K562 (cell line): Measurements from ENCODE around the gene RER1. TPM values are rescaled to one million over a fixed set of nuclear protein-coding genes. Genes with fewer than 3 reads are reported as not detected.
A peak's percentile ranks its signal among the peaks of the same experiment; 100 is the strongest.

Experiments used
- BRD4 ChIP-seq: fragments of 200-600 bp; sonication (generic); IDR thresholded peaks from 2 replicates; pipeline ENCODE4 v1.6.1; 2017; ENCODE audit warnings: inconsistent platforms
- BRD9 ChIP-seq: fragments of 450-650 bp; IDR thresholded peaks from 2 replicates; pipeline ENCODE4 v1.6.1; 2018; ENCODE audit warnings: low read depth; ENCODE audit not compliant: partially characterized antibody
- CCNT2 ChIP-seq: IDR thresholded peaks from 2 replicates; pipeline ENCODE4 v1.6.1; 2011; ENCODE audit warnings: borderline replicate concordance, low read depth, mild to moderate bottlenecking, moderate library complexity, mixed read lengths, low read length; ENCODE audit not compliant: insufficient read length; ENCODE audit errors: extremely low read depth
- ILK ChIP-seq: fragments of 450-650 bp; IDR thresholded peaks from 2 replicates; pipeline ENCODE4 v1.6.1; 2016; ENCODE audit warnings: missing genetic modification characterization, low read depth, mild to moderate bottlenecking, missing compliant biosample characterization, moderate library complexity, borderline replicate concordance
- NRF1 ChIP-seq, 2 experiments: fragments of 450-650 bp; IDR thresholded peaks in 1 of 2; conservative IDR thresholded peaks in 1 of 2; 2 replicates each; pipeline ENCODE4 v1.6.1; 2014; ENCODE audit warnings: mild to moderate bottlenecking in 2 of 2
- SIN3A ChIP-seq, 2 experiments: fragments of 150-350 bp in 1 of 2; IDR thresholded peaks; 2 replicates each; pipeline ENCODE4 v1.6.1; 2011 to 2016; ENCODE audit warnings: borderline replicate concordance in 2 of 2, low read depth in 2 of 2, low read length in 2 of 2, mild to moderate bottlenecking in 2 of 2, moderate library complexity in 2 of 2; ENCODE audit not compliant: control insufficient read depth in 1 of 2
- ZEB2 ChIP-seq: fragments of 450-650 bp; IDR thresholded peaks from 2 replicates; pipeline ENCODE4 v1.6.1; 2016
- ZNF77 ChIP-seq: fragments of 250-450 bp; sonication (Bioruptor Pico); IDR thresholded peaks from 2 replicates; pipeline ENCODE4 v1.5.0; 2020
- polyA plus RNA-seq, 8 experiments: library from polyadenylated mRNA; depleted of rRNA in 4 of 8; stranded (reverse) in 5 of 8; unstranded in 3 of 8; fragments of >200 nt; fragmentation: Nextera tagmentation in 2 of 8; fragmentation: Illumina TruSeq in 1 of 8; extraction: Ambion mirVana in 2 of 8; extraction: Trizol in 1 of 8; gene quantifications; 2 replicates each; pipeline versions ENCODE4 v1.2.1 to v1.2.3, GENCODE V29; 2011 to 2014; ENCODE audit warnings: inconsistent platforms in 1 of 8, missing spikeins in 1 of 8
- total RNA-seq, 7 experiments: library from RNA; depleted of rRNA in 6 of 7; stranded (reverse); fragments of >200 nt in 6 of 7; fragmentation: Illumina TruSeq in 2 of 7; extraction: Trizol in 2 of 7; gene quantifications; 2 replicates each; pipeline versions ENCODE4 v1.2.1 to v1.2.3, GENCODE V29; 2011 to 2021; ENCODE audit warnings: low replicate concordance in 1 of 7
- TF ChIP-seq, protein P1 (sequence below): fragments of 250-450 bp; sonication (Bioruptor Pico); IDR thresholded peaks from 2 replicates; pipeline ENCODE4 v1.8.0; 2022; ENCODE audit warnings: inconsistent platforms, mild to moderate bottlenecking, moderate library complexity, borderline replicate concordance
- TF ChIP-seq, protein P2 (sequence below): sonication (generic); formaldehyde crosslinking; IDR thresholded peaks from 2 replicates; pipeline ENCODE4 v1.8.0; 2022; ENCODE audit warnings: missing genetic modification reagents, mild to moderate bottlenecking, moderate library complexity, borderline replicate concordance
- TF ChIP-seq, protein P3 (sequence below), 2 experiments: fragments of 450-650 bp; formaldehyde crosslinking in 1 of 2; IDR thresholded peaks; 2 replicates each; pipeline versions ENCODE4 v1.4.0 to v1.6.1; 2014 to 2020; ENCODE audit warnings: mild to moderate bottlenecking in 2 of 2, borderline replicate concordance in 1 of 2, low read depth in 1 of 2
- TF ChIP-seq, protein P4 (sequence below): fragments of 250-450 bp; sonication (Bioruptor Pico); IDR thresholded peaks from 2 replicates; pipeline ENCODE4 v1.8.0; 2021; ENCODE audit warnings: borderline replicate concordance, mild to moderate bottlenecking, moderate library complexity; ENCODE audit not compliant: poor library complexity, severe bottlenecking

RER1 gene
- total and polyA plus RNA-seq, 9 of the 15 experiments (the other 6 are each of a cell fraction or from before 2014, with no cell fraction given), result 19.6 to 354 (median 183) TPM

DNA sequence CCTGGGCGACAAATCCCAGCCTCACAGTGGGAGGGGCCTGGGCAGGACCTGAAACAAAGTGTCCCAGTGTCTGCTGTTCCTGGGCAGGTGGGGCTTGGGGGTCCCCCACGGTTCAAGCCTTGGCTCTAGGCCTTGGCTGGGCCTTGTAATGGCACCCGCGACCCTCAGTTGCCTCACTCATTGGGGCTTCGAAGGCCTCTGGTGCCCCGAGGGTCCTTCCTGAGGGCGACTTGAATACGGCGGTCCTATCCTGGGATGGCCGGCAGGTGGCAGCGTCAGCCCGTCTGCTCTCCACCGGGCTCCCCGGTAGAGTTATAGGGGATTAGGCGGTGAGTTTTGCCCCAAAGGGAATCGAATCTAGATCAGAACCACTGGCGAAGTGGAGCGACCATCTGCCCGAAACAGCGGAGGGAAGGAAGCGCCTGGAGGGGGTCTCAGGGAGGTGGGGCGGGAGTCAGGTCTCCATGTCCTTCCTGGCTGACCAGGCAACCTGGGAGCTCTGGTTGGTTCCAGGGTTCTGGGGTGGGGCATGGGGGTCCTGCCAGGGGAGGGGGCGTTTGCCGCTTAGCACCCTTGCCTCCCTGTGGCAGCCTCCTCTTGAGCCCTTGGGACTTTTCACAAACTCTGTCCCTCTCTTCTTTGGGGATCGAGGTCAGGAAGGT lies 22.8 kb downstream of the RER1 start (continued):
- TF ChIP-seq SIN3A (IDR thresholded peaks at IDR 0.05; ENCODE audit: borderline replicate concordance in 2 of 2, control insufficient read depth in 1 of 2, low read depth in 2 of 2, low read length in 2 of 2) (no peak), BRD4 (no peak), CCNT2 (no peak), ILK (no peak), ZNF77 (CRISPR knock-in tag) (no peak), ZEB2 (no peak), NRF1 (conservative IDR thresholded peaks at IDR 0.05 in 1 of 2, IDR thresholded peaks at IDR 0.05 in 1 of 2) (0 out of 4 replicates have a peak, but pooled peaks of 1 of the 2 experiments have one; percentile 11), BRD9 (no peak)
- TF ChIP-seq, protein P1, sequence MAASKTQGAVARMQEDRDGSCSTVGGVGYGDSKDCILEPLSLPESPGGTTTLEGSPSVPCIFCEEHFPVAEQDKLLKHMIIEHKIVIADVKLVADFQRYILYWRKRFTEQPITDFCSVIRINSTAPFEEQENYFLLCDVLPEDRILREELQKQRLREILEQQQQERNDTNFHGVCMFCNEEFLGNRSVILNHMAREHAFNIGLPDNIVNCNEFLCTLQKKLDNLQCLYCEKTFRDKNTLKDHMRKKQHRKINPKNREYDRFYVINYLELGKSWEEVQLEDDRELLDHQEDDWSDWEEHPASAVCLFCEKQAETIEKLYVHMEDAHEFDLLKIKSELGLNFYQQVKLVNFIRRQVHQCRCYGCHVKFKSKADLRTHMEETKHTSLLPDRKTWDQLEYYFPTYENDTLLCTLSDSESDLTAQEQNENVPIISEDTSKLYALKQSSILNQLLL (CRISPR knock-in tag), result no peak
- TF ChIP-seq, protein P2, sequence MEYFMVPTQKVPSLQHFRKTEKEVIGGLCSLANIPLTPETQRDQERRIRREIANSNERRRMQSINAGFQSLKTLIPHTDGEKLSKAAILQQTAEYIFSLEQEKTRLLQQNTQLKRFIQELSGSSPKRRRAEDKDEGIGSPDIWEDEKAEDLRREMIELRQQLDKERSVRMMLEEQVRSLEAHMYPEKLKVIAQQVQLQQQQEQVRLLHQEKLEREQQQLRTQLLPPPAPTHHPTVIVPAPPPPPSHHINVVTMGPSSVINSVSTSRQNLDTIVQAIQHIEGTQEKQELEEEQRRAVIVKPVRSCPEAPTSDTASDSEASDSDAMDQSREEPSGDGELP, result peak; percentile 51
- TF ChIP-seq, protein P3, sequence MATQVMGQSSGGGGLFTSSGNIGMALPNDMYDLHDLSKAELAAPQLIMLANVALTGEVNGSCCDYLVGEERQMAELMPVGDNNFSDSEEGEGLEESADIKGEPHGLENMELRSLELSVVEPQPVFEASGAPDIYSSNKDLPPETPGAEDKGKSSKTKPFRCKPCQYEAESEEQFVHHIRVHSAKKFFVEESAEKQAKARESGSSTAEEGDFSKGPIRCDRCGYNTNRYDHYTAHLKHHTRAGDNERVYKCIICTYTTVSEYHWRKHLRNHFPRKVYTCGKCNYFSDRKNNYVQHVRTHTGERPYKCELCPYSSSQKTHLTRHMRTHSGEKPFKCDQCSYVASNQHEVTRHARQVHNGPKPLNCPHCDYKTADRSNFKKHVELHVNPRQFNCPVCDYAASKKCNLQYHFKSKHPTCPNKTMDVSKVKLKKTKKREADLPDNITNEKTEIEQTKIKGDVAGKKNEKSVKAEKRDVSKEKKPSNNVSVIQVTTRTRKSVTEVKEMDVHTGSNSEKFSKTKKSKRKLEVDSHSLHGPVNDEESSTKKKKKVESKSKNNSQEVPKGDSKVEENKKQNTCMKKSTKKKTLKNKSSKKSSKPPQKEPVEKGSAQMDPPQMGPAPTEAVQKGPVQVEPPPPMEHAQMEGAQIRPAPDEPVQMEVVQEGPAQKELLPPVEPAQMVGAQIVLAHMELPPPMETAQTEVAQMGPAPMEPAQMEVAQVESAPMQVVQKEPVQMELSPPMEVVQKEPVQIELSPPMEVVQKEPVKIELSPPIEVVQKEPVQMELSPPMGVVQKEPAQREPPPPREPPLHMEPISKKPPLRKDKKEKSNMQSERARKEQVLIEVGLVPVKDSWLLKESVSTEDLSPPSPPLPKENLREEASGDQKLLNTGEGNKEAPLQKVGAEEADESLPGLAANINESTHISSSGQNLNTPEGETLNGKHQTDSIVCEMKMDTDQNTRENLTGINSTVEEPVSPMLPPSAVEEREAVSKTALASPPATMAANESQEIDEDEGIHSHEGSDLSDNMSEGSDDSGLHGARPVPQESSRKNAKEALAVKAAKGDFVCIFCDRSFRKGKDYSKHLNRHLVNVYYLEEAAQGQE (IDR thresholded peaks at IDR 0.05; ENCODE audit: borderline replicate concordance), result peak; percentile 91
- TF ChIP-seq, protein P3 (CRISPR knock-in tag; IDR thresholded peaks at IDR 0.05; ENCODE audit: low read depth), result no peak
- TF ChIP-seq, protein P4, sequence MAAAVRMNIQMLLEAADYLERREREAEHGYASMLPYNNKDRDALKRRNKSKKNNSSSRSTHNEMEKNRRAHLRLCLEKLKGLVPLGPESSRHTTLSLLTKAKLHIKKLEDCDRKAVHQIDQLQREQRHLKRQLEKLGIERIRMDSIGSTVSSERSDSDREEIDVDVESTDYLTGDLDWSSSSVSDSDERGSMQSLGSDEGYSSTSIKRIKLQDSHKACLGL (CRISPR knock-in tag), result no peak
